ENCODE data around the gene C1orf216.

Gene C1orf216

GRCh38 chr1:35718492-35719336, at the start of gene C1orf216:
TSS of gene C1orf216 (minus strand) at chr1:35718884. CDS start at chr1:35716321, 2,563 bp downstream.
- H3K4me1 ChIP-seq (ENCODE audit: control insufficient read depth, insufficient read depth, low read length), result peaks cover 28% of the 10 kb centered on the region
- peak within 1 kb of the TSS; percentile 92 for H3K9ac ChIP-seq (ENCODE audit: low read length)
- no peaks in the 10 kb centered on the region for H3K9me3 ChIP-seq (ENCODE audit: control insufficient read depth, low read length)
- no peaks in the 10 kb centered on the region for H3K27me3 ChIP-seq (replicated peaks; ENCODE audit: control insufficient read depth, insufficient read depth, low read length)
- DNase-seq (ENCODE audit: low read depth), result peak; percentile 90
- peaks cover 14% of the 10 kb centered on the region for H3K36me3 ChIP-seq (ENCODE audit: control insufficient read depth, insufficient read depth, low read length, severe bottlenecking)
- peak within 1 kb of the TSS; percentile 92 for H3K4me3 ChIP-seq (ENCODE audit: low read length)

DNA sequence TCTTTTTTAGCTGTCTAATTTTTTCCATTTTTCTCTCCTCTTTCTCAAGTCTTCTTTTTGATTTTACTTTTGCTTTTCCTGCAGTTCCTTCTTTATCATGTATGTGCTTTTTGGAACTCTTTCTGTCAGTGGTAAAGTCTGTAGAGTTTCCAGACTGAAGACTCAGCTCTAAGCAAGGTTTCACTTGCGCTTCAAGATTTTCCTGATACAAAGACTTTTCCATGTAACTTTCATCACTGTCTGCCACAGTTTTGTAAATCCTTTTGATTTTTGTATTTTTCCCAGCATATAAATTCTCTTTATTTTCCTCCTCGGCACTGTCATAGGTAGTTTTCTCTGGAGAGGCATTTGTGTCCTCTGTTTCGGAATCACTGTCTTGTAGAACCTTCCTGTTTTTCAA, 45.6 kb upstream of the C1orf216 start:
- no peaks in the 10 kb centered on the region for H3K36me3 ChIP-seq (ENCODE audit: control insufficient read depth, insufficient read depth, low read length, severe bottlenecking)
- no peak overlapping the region for H3K4me3 ChIP-seq (ENCODE audit: low read length)
- no peaks in the 10 kb centered on the region for H3K9me3 ChIP-seq (ENCODE audit: control insufficient read depth, low read length)
- H3K4me1 ChIP-seq (ENCODE audit: control insufficient read depth, insufficient read depth, low read length), result peaks cover 11% of the 10 kb centered on the region
- no peaks in the 10 kb centered on the region for H3K27me3 ChIP-seq (replicated peaks; ENCODE audit: control insufficient read depth, insufficient read depth, low read length)
- no peak for DNase-seq (ENCODE audit: low read depth)
- H3K9ac ChIP-seq (ENCODE audit: low read length), result no peak overlapping the region

- Histone ChIP-seq H3K36me3 (ENCODE audit: control insufficient read depth, insufficient read depth, low read length, severe bottlenecking) (no peaks in the 10 kb centered on the region), H3K9me3 (ENCODE audit: control insufficient read depth, low read length) (no peaks in the 10 kb centered on the region), H3K4me1 (ENCODE audit: control insufficient read depth, insufficient read depth, low read length) (peaks cover 5% of the 10 kb centered on the region), H3K27me3 (replicated peaks; ENCODE audit: control insufficient read depth, insufficient read depth, low read length) (no peaks in the 10 kb centered on the region), H3K9ac (ENCODE audit: low read length) (no peak overlapping the region), H3K4me3 (ENCODE audit: low read length) (no peak overlapping the region)
- peak; percentile 44 for DNase-seq (ENCODE audit: low read depth)
Measured at GRCh38 chr1:35763201-35763600, 44.5 kb upstream of the C1orf216 start.

DNA sequence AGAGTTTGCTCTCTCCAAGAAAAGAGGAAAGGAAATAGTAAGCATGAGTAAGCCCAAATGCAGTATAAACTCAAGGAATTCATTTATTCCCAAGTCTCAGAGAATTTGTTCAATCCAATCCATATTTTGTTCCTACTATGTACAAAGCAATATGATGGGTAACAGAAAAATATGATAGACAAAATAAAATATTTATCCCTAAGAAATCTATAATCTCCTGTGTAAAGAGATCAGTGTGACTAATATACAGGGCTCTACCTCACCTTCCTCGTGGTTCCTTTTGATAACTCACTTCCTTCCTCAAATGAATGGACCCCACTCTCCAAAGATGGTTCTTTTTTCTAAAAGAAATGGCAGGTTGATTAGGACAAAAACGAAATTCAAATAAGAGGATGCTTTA, 43.5 kb upstream of the C1orf216 start:
- no peak overlapping the region for H3K9ac ChIP-seq (ENCODE audit: low read length)
- H3K27me3 ChIP-seq (replicated peaks; ENCODE audit: control insufficient read depth, insufficient read depth, low read length), result no peaks in the 10 kb centered on the region
- H3K9me3 ChIP-seq (ENCODE audit: control insufficient read depth, low read length), result no peaks in the 10 kb centered on the region
- no peak overlapping the region for H3K4me3 ChIP-seq (ENCODE audit: low read length)
- DNase-seq (ENCODE audit: low read depth), result no peak
- H3K36me3 ChIP-seq (ENCODE audit: control insufficient read depth, insufficient read depth, low read length, severe bottlenecking), result no peaks in the 10 kb centered on the region
- H3K4me1 ChIP-seq (ENCODE audit: control insufficient read depth, insufficient read depth, low read length), result peaks cover 5% of the 10 kb centered on the region

DNA sequence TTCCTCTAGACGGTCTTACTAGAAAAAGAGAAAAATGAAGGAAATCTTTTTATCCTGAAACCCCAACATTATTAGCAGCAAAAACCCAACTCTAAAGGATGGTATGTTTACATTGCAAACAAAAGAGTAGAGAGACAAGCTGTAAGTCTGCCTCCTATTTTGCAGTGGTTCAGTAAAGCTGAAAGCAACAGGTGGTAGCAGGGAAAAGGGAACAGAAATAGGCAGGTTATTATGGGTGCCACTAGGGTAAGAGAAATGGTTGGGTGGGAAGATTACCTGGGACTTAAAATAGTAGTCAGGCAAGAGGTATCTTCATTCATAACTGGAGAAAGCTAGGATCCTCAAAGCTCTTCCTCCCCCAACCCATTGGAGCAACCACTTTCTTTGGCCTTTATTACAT, 37.4 kb upstream of the C1orf216 start:
- Histone ChIP-seq H3K27me3 (replicated peaks; ENCODE audit: control insufficient read depth, insufficient read depth, low read length) (no peaks in the 10 kb centered on the region), H3K36me3 (ENCODE audit: control insufficient read depth, insufficient read depth, low read length, severe bottlenecking) (no peaks in the 10 kb centered on the region), H3K9me3 (ENCODE audit: control insufficient read depth, low read length) (no peaks in the 10 kb centered on the region), H3K4me3 (ENCODE audit: low read length) (no peak overlapping the region), H3K9ac (ENCODE audit: low read length) (no peak overlapping the region), H3K4me1 (ENCODE audit: control insufficient read depth, insufficient read depth, low read length) (no peaks in the 10 kb centered on the region)
- no peak for DNase-seq (ENCODE audit: low read depth)

DNA sequence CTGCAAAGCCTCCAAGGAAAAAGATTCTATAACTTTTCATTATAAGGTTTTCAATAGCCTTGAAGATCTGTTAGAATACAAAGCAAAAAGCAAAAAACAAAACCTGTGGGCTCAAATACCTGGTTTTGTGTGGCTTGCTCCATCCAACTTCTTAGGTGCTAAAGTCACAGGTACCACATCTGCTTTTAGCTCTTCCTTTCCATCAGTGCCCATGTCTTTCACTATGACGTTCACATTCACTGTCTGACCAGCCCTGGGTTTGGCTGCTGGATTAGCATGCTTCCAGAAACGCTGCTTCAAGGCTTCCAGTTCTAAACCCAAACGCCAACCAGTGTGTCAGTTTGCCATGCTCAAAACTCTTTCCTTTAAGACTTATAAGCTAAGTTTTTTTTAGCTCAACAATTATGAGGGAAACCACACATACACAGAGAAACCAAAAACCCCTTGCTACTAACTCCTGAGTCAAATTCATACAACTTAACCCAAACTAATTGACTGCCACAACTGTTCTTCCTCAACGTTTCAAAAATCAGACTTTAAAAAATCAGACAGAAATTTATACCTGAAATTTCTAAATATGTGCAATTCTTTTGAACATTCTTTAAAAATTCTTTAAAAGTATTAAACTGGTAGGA, 35.1 kb upstream of the C1orf216 start:
- no peak overlapping the region for H3K4me3 ChIP-seq (ENCODE audit: low read length)
- H3K9ac ChIP-seq (ENCODE audit: low read length), result no peak overlapping the region
- no peaks in the 10 kb centered on the region for H3K36me3 ChIP-seq (ENCODE audit: control insufficient read depth, insufficient read depth, low read length, severe bottlenecking)
- H3K4me1 ChIP-seq (ENCODE audit: control insufficient read depth, insufficient read depth, low read length), result no peaks in the 10 kb centered on the region
- DNase-seq (ENCODE audit: low read depth), result no peak
- no peaks in the 10 kb centered on the region for H3K27me3 ChIP-seq (replicated peaks; ENCODE audit: control insufficient read depth, insufficient read depth, low read length)
- no peaks in the 10 kb centered on the region for H3K9me3 ChIP-seq (ENCODE audit: control insufficient read depth, low read length)

GRCh38 chr1:35748326-35748725, 29.6 kb upstream of the C1orf216 start:
- Histone ChIP-seq H3K9ac (ENCODE audit: low read length) (no peak overlapping the region), H3K4me3 (ENCODE audit: low read length) (no peak overlapping the region), H3K27me3 (replicated peaks; ENCODE audit: control insufficient read depth, insufficient read depth, low read length) (no peaks in the 10 kb centered on the region), H3K36me3 (ENCODE audit: control insufficient read depth, insufficient read depth, low read length, severe bottlenecking) (no peaks in the 10 kb centered on the region), H3K9me3 (ENCODE audit: control insufficient read depth, low read length) (no peaks in the 10 kb centered on the region), H3K4me1 (ENCODE audit: control insufficient read depth, insufficient read depth, low read length) (no peaks in the 10 kb centered on the region)
- DNase-seq (ENCODE audit: low read depth), result no peak

- no peaks in the 10 kb centered on the region for H3K4me1 ChIP-seq (ENCODE audit: control insufficient read depth, insufficient read depth, low read length)
- no peaks in the 10 kb centered on the region for H3K9me3 ChIP-seq (ENCODE audit: control insufficient read depth, low read length)
- no peaks in the 10 kb centered on the region for H3K27me3 ChIP-seq (replicated peaks; ENCODE audit: control insufficient read depth, insufficient read depth, low read length)
- H3K4me3 ChIP-seq (ENCODE audit: low read length), result no peak overlapping the region
- no peak overlapping the region for H3K9ac ChIP-seq (ENCODE audit: low read length)
- H3K36me3 ChIP-seq (ENCODE audit: control insufficient read depth, insufficient read depth, low read length, severe bottlenecking), result no peaks in the 10 kb centered on the region
- DNase-seq (ENCODE audit: low read depth), result no peak
Measured at GRCh38 chr1:35745124-35745730, 26.5 kb upstream of the C1orf216 start.

DNA sequence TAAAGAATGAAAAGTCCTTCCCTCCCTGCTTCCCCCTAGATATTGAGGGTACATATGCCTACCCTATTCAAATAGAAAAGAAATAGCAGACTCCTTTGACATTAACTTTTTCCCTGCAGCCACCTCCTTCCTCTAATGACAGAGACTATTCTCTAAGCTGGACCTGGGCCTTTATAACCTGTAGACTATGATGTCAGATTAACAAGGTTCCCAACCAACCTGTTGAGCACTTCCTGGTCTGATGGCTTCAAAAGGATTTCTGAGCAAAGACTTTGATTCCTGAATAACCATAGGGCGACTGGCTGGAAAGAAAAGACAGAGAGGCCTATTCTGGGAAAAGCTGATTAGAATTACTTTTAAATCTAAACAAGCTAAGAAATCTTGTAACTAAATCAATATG, 18.4 kb upstream of the C1orf216 start:
- Histone ChIP-seq H3K36me3 (ENCODE audit: control insufficient read depth, insufficient read depth, low read length, severe bottlenecking) (no peaks in the 10 kb centered on the region), H3K9me3 (ENCODE audit: control insufficient read depth, low read length) (no peaks in the 10 kb centered on the region), H3K4me3 (ENCODE audit: low read length) (no peak overlapping the region), H3K9ac (ENCODE audit: low read length) (no peak overlapping the region), H3K4me1 (ENCODE audit: control insufficient read depth, insufficient read depth, low read length) (no peaks in the 10 kb centered on the region), H3K27me3 (replicated peaks; ENCODE audit: control insufficient read depth, insufficient read depth, low read length) (no peaks in the 10 kb centered on the region)
- DNase-seq (ENCODE audit: low read depth), result no peak

GRCh38 chr1:35727434-35728040, 8.9 kb upstream of the C1orf216 start:
- DNase-seq (ENCODE audit: low read depth), result no peak
- H3K36me3 ChIP-seq (ENCODE audit: control insufficient read depth, insufficient read depth, low read length, severe bottlenecking), result no peaks in the 10 kb centered on the region
- no peak overlapping the region for H3K4me3 ChIP-seq (ENCODE audit: low read length)

More at GRCh38 chr1:35727434-35728040, 8.9 kb upstream of the C1orf216 start:
- no peaks in the 10 kb centered on the region for H3K27me3 ChIP-seq (replicated peaks; ENCODE audit: control insufficient read depth, insufficient read depth, low read length)
- no peaks in the 10 kb centered on the region for H3K4me1 ChIP-seq (ENCODE audit: control insufficient read depth, insufficient read depth, low read length)
- no peaks in the 10 kb centered on the region for H3K9me3 ChIP-seq (ENCODE audit: control insufficient read depth, low read length)
- no peak overlapping the region for H3K9ac ChIP-seq (ENCODE audit: low read length)
